Keratinocyte (primary cell): ENCODE measurements around the gene DENND5B. TPM values are rescaled to one million over a fixed set of nuclear protein-coding genes. Genes with fewer than 3 reads are reported as not detected.

Source experiments
- DNase-seq: peaks from one replicate; pipeline ENCODE4 v3.0.0-alpha.2; 2011; ENCODE audit warnings: low read depth, missing footprints, low spot score
- FAIRE-seq: peaks from 2 replicates; lab custom pipeline; 2011; peaks lifted over from hg19 to GRCh38; lab: Jason Lieb, UNC
- H2AFZ ChIP-seq: 2 replicates; pipeline ENCODE4 v1.6.0; 2012; ENCODE audit warnings: low read length, control low read depth, inconsistent platforms; ENCODE audit not compliant: control insufficient read depth
- H3K27ac ChIP-seq: 2 replicates; pipeline ENCODE4 v1.5.1; 2011; ENCODE audit warnings: low read length; ENCODE audit not compliant: control insufficient read depth, insufficient read depth
- H3K27me3 ChIP-seq: 3 replicates; pipeline ENCODE4 v1.6.0; 2011; ENCODE audit warnings: low read length; ENCODE audit not compliant: control insufficient read depth, insufficient read depth; ENCODE audit errors: extremely low read depth
- H3K36me3 ChIP-seq, 2 experiments: 2 replicates in 1 of 2; 3 replicates in 1 of 2; pipeline ENCODE4 v1.5.1; 2011; ENCODE audit warnings: low read length in 2 of 2, mild to moderate bottlenecking in 1 of 2; ENCODE audit not compliant: control insufficient read depth in 2 of 2, insufficient read depth in 2 of 2; ENCODE audit errors: extremely low read depth in 1 of 2
- H3K4me1 ChIP-seq: 3 replicates; pipeline ENCODE4 v1.5.1; 2011; ENCODE audit warnings: low read length; ENCODE audit not compliant: control insufficient read depth, insufficient read depth; ENCODE audit errors: extremely low read depth
- H3K4me2 ChIP-seq: 3 replicates; pipeline ENCODE4 v1.6.0; 2011; ENCODE audit warnings: low read depth, low read length; ENCODE audit not compliant: control insufficient read depth, insufficient read depth; ENCODE audit errors: extremely low read depth
- H3K4me3 ChIP-seq, 3 experiments: fragments of 200-600 bp in 1 of 3; sonication (generic) in 1 of 3; 2 replicates in 2 of 3; 3 replicates in 1 of 3; pipeline ENCODE4 v1.5.1; 2011 to 2016; ENCODE audit warnings: low read length in 3 of 3, mild to moderate bottlenecking in 3 of 3, control low read depth in 2 of 3, inconsistent platforms in 1 of 3, low read depth in 1 of 3, mixed read lengths in 1 of 3, mixed run types in 1 of 3, moderate library complexity in 1 of 3; ENCODE audit not compliant: control insufficient read depth in 2 of 3, insufficient read depth in 2 of 3; ENCODE audit errors: extremely low read depth in 1 of 3
- H3K79me2 ChIP-seq: 2 replicates; pipeline ENCODE4 v1.6.0; 2012; ENCODE audit warnings: low read length; ENCODE audit not compliant: control insufficient read depth, insufficient read depth
- H3K9ac ChIP-seq: 3 replicates; pipeline ENCODE4 v1.6.0; 2011; ENCODE audit warnings: low read length; ENCODE audit not compliant: control insufficient read depth, insufficient read depth; ENCODE audit errors: extremely low read depth
- H3K9me1 ChIP-seq: 3 replicates; pipeline ENCODE4 v1.6.0; 2011; ENCODE audit warnings: low read length; ENCODE audit not compliant: control insufficient read depth, insufficient read depth; ENCODE audit errors: extremely low read depth
- H3K9me3 ChIP-seq: 2 replicates; pipeline ENCODE4 v1.5.1; 2012; ENCODE audit warnings: low read depth, low read length; ENCODE audit not compliant: control insufficient read depth
- H4K20me1 ChIP-seq: 3 replicates; pipeline ENCODE4 v1.6.0; 2011; ENCODE audit warnings: low read length; ENCODE audit not compliant: control insufficient read depth, insufficient read depth; ENCODE audit errors: extremely low read depth
- CTCF ChIP-seq, 3 experiments: IDR thresholded peaks in 1 of 3; conservative IDR thresholded peaks in 1 of 3; optimal IDR thresholded peaks in 1 of 3; 2 replicates in 2 of 3; 3 replicates in 1 of 3; pipeline versions ENCODE3 to v1.5.1; 2011; ENCODE audit warnings: low read length in 3 of 3, mild to moderate bottlenecking in 3 of 3, moderate library complexity in 2 of 3, control low read depth in 1 of 3, inconsistent platforms in 1 of 3; ENCODE audit not compliant: insufficient read depth in 2 of 3; ENCODE audit errors: extremely low read depth in 1 of 3
- EZH2 ChIP-seq: IDR thresholded peaks from one replicate; pipeline ENCODE4 v1.6.1; 2012; ENCODE audit warnings: inconsistent platforms, mild to moderate bottlenecking, low read length, moderate library complexity
- dilution Hi-C: fragments of 300-500 bp; cut with MboI; formaldehyde crosslinking; loops from one replicate; pipeline ENCODE4 v1.7.0; 2020; ENCODE audit warnings: low sequenced_read_pairs; ENCODE audit not compliant: extremely low pct_ligation_motif_present
- polyA plus RNA-seq, 5 experiments: library from polyadenylated mRNA; depleted of rRNA in 3 of 5; stranded (reverse) in 3 of 5; stranded (forward) in 1 of 5; unstranded in 1 of 5; fragments of >200 nt; gene quantifications; 1 replicate in 1 of 5; 2 replicates in 3 of 5; 3 replicates in 1 of 5; pipeline versions ENCODE4 v1.2.1 to v1.2.3, GENCODE V29; 2011 to 2012; ENCODE audit warnings: missing spikeins in 2 of 5, low read depth in 1 of 5, low replicate concordance in 1 of 5

DENND5B gene
- polyA plus RNA-seq, 1 donor (not counting 4 experiments of a cell fraction or from before 2014, with no cell fraction given) = 4.7 TPM

- Histone ChIP-seq H3K9me3 (no peaks in the 10 kb centered on the region), H3K9ac (no peak overlapping the region), H3K27me3 (no peaks in the 10 kb centered on the region), H4K20me1 (no peaks in the 10 kb centered on the region), H3K4me2 (no peak overlapping the region), H3K27ac (no peak overlapping the region), H3K4me1 (peaks cover 6% of the 10 kb centered on the region), H3K4me3 (no peak overlapping the region), H3K79me2 (no peaks in the 10 kb centered on the region), H2AFZ (no peak overlapping the region), H3K36me3 (no peaks in the 10 kb centered on the region), H3K9me1 (no peaks in the 10 kb centered on the region)
- dilution Hi-C loops = no loop called here
- DNase-seq = no peak
- TF ChIP-seq EZH2 (no peak), CTCF (optimal IDR thresholded peaks at IDR 0.05 in 1 of 3, IDR thresholded peaks at IDR 0.05 in 1 of 3, conservative IDR thresholded peaks at IDR 0.05 in 1 of 3; ENCODE audit: extremely low read depth in 1 of 3, insufficient read depth in 2 of 3, low read length in 3 of 3) (no peak)
- no peak for FAIRE-seq
Measured at GRCh38 chr12:31440586-31440985, 150.3 kb downstream of the DENND5B start.

- no peak for FAIRE-seq
- TF ChIP-seq CTCF (optimal IDR thresholded peaks at IDR 0.05 in 1 of 3, IDR thresholded peaks at IDR 0.05 in 1 of 3, conservative IDR thresholded peaks at IDR 0.05 in 1 of 3; ENCODE audit: extremely low read depth in 1 of 3, insufficient read depth in 2 of 3, low read length in 3 of 3) (no peak), EZH2 (no peak)
- Histone ChIP-seq H3K27ac (no peak overlapping the region), H3K27me3 (no peaks in the 10 kb centered on the region), H3K9me1 (no peaks in the 10 kb centered on the region), H3K4me2 (no peak overlapping the region), H3K79me2 (no peaks in the 10 kb centered on the region), H3K4me1 (peaks cover 6% of the 10 kb centered on the region), H3K4me3 (no peak overlapping the region), H4K20me1 (no peaks in the 10 kb centered on the region), H3K9me3 (no peaks in the 10 kb centered on the region), H3K36me3 (no peaks in the 10 kb centered on the region), H2AFZ (no peak overlapping the region), H3K9ac (no peak overlapping the region)
- no peak for DNase-seq
- dilution Hi-C loops = no loop called here
Measured at GRCh38 chr12:31440134-31440533, 150.8 kb downstream of the DENND5B start.
